Right renal pelvis (tissue), 4 donors: ENCODE data around the gene JMJD7. TPM values are rescaled to one million over a fixed set of nuclear protein-coding genes. Genes with fewer than 3 reads are reported as not detected.

Source experiments
- DNase-seq, 4 donors: peaks; one replicate each; pipeline ENCODE4 v3.0.0-alpha.2; 2013; ENCODE audit warnings: low read depth in 4 of 4, low spot score in 3 of 4, missing footprints in 1 of 4
- polyA plus RNA-seq, 4 donors: library from polyadenylated mRNA; unstranded; fragments of 120-200 nt; gene quantifications; one replicate each; pipeline ENCODE4 v1.2.1, GENCODE V29; 2013; ENCODE audit not compliant: insufficient read length in 4 of 4

The JMJD7 gene
- polyA plus RNA-seq, 4 donors: 9.1 to 14.2 (median 11.5) TPM

DNA sequence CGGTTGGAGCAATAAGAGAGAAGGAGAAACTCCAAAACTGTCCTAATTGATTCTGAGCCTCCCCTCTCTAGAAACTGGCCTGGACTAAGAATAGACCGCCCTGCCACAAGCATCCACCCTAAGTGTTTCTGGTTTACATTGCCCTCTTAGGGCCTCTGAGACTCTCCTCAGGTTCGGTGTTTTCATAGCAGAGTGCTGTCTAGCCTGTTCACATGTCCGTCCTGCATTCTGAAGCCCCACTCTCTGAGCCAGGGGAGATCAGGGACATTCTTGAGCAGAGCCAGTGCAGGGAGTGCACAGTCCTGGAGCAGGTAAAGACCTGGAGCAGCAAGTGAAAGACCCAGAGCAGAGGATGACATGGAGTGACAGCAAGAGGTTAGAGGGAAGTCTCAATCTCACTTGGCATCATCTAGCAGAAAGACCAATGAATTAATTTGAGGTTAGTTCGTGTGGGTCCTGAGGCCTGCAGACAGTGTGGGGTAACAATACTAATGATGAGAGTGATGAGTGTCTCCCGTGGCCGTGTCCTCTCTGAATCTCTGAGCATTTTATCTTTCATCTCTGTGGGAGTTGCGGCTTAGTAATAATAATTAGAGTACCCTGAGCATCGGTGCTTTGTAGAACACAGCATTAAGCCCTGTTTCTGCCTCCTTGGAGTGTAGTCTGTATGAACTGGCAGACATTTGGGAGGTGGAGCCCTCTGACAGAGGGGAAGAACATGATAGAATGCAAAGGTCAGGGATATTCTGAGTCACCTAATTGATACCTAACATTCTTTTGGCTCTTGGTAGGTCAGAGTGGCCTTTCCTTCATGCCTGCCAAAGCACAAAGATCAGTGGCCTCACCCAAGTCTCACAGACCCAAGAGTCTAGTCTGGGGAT is 29.0 kb upstream of the JMJD7 start:
- DNase-seq: no peak

DNA sequence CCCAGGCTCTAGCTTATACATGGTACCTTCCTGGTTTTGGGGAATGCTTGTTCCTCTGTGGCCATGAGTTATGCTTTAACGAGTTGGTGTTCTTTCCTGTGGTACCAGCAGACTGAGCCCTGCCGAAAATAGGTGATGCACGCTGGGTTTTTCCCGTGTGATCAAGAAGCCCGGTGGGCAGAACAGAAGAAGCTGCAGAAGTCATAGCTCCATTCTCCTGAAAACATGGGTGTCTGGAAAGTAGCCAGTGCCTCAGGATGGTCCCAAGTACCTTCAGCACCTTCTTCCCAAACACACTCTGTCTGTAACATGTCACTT is 28.4 kb upstream of the JMJD7 start:
- DNase-seq: no peak

DNA sequence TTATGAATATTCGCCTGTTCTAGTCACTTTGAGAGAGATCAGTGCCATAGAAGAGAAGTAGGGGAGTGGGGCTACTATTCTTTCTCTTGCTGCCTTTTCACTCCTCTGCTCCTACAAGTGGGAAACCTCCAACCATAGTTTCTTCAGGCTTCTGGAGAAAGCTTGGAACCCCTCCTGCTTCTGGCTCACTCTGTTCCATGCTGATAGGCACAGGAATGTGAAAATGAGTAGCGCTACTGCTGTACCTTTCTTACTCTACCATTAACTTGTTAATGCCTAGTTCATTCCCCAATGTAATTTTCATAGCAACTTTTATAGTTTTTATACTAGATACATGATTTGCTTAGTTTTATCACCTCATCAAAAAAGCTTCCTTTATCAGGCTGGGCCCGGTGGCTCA is 26.7 kb upstream of the JMJD7 start:
- no peak for DNase-seq

DNA sequence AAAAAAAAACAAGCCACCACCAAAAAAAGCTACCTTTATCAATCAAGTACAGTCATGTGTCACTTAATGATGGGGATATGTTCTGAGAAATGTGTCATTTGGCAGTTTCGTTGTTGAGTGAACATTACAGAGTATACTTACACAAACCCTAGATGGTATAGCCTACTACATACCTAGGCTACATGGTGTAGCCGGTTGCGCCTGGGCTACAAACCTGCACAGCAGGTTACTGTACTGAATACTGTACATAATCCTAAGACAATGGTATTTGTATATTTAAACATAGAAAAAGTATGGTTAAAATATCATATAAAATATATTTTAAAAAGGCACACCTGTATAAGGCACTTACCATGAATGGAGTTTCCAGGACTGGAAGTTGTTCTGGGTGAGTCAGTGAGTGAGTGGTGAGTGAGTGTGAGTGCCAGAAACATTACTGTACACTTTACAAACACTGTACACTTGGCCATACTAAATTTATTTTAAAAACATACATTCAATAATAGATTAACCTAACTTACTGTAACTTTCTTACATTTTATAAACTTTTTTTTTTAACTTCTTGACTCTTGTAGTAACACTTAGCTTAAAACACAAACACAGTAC is 25.9 kb upstream of the JMJD7 start:
- DNase-seq: no peak

DNA sequence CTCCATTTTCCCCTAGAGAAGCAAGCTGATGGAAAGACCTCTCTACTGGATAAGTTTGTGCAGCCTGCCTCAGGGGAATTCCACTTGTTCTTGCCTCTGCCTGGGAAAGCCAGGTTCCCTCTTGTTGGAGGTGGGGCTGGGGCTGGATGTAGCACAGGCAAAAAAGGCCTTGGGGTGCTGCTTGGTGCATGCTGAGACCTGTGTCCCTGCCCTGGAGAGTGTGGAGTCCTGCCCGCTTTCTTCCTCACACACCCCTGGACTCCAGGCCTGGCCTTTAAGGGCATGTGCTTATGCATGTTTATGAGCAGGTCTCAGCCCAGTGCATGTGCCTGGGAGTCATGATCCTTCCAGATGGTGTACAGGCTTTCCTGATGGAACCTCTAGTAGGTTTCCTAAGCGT is 23.5 kb upstream of the JMJD7 start:
- DNase-seq: no peak

DNA sequence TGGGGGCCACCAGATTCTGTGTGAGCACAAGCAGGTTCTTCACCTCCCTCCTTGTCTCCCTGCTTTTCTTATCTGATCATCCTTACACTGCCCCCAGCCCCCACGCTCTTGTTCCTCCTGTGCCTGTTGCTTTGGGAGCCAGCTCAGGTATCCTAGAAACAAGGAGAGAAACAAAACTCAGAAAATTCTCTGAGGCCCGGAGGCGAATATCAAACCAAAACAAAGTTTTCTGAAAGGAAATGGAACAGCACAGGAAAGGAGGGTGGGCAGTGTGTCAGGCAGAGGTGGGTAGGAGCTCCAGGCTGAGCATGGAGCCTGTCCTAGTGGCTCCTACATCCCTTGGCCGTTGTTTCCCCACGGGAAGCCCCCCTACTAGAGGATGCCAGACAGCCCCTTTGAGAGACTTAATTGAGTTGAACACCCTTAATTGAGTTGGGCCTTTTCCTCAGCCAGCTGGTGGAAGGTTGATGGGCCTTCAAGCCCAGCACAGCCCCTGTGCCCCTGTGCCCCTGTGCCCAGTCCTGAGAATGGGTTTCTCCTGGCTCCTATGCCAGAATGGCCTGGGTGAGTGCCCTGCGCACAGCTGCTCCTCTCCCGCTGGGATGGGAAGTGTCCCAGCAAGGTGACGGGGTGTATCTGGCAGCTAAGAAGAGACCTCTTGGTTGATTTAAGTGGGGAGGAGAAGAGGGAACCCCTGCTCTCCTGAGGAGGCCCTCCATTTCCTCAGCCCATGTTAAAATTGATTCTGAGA is 22.8 kb upstream of the JMJD7 start:
- DNase-seq: no peak

DNA sequence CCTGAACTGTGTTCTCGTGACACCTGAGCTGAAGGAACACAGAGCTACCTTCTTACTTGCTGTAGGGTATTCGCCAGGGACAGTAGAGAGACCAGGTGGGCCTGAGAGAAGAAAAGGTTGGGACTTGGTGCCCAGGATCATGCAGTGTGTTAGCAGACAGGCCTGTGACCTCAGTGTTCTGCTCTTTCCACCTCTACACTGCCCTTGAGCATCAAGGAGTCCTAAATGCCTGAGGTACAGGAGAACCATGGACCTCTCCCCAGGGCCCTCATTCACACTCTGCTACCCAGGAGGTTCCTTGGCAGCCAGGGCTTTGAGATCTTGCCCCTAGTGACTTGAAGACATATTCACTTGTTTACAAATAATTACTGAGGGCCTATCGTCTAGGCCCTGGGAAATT is 22.2 kb upstream of the JMJD7 start:
- DNase-seq: no peak

DNA sequence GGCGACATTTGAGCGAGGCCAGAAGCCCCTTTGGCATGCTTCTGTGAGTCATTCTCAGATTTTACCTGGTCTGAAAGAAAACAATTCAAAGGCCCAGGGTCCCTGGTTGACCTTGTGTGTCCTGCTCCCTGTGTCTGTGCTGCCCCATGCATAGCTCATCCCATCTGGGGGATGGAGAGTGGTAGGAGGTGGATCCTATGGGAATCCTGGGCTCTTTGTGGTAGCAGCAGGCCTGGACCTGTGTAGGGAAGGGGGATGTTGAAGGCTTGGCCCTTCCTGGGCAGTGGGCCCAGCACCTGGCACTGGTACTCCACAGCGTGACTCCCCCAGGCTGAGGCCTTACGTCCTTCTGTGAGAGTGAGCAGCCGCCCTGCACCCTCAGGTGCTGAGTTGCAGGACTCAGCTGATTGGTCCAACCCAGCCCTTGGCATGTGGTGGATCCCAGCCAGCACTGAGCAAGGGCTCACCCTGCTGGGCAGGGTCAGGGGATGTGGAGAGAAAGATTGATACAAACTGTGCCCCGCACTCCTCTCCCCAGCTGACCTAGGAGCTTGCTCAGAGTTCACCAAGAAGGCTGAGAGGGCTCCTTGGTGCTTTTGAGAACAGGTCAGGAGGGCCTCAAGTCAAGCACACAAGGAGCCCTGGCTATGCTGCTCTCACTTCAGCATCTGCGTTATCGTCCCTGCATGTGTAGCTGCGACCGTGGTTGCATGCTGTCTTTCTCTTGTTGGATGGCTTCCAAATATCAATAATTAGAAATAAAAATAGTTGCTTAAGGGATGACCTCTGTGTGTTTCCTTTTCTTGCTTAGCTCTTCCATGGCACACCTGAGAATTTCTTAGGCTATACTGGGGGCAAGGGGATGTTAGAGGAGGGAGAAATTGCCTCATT is 21.4 kb upstream of the JMJD7 start:
- DNase-seq: no peak

DNA sequence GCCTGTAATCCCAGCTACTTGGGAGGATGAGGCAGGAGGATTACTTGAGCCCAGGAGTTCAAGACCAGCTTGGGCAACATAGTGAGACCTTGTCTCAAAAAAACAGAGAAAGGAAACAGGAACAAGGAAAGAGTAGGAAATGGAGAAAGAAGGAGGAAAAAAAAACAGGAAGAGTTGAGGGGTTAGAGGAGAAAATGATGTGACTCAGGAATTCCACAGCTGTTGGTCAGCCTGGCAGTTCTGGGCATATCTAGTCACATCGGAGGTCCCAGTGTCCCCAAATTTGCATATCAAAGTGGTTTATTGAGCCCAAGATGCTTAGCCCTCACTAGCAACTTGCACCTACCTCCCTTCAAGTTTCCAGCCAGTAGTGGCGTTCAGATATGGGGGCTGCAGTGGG is 18.8 kb upstream of the JMJD7 start:
- no peak for DNase-seq

DNA sequence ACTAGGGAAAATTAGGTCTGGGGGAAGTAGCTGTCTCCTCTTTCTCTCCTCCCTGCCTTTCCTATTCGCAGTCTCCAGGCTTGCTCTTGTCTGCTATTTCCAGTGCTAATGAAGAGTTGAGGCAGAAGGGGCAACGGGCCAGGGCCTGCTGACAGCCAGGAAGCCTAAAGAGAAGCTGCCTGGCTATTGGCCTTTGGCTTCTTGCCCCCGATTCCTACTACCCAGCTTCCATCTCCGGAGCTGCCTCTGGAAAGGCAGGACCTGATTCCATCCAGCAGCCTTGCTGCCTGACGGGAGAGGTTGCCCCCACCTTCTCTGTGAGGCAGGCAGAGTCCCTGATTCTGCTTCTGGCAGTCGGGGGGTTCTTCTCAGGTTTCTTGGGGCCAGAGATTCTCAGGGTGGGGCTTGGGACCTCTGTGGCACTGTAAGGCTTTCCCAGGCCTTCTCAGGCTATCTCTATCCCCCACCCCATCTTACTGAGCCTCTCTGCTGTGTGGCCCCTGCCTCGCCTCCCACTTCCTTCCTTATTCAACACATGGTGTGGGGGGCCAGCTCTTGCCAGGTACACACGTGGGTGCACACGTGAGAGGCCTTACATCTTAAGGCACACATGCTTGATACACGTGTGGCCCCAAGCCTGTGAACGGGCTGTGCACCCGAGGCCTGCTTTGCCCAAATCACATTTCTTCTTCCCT is 18.2 kb upstream of the JMJD7 start:
- DNase-seq: no peak

DNA sequence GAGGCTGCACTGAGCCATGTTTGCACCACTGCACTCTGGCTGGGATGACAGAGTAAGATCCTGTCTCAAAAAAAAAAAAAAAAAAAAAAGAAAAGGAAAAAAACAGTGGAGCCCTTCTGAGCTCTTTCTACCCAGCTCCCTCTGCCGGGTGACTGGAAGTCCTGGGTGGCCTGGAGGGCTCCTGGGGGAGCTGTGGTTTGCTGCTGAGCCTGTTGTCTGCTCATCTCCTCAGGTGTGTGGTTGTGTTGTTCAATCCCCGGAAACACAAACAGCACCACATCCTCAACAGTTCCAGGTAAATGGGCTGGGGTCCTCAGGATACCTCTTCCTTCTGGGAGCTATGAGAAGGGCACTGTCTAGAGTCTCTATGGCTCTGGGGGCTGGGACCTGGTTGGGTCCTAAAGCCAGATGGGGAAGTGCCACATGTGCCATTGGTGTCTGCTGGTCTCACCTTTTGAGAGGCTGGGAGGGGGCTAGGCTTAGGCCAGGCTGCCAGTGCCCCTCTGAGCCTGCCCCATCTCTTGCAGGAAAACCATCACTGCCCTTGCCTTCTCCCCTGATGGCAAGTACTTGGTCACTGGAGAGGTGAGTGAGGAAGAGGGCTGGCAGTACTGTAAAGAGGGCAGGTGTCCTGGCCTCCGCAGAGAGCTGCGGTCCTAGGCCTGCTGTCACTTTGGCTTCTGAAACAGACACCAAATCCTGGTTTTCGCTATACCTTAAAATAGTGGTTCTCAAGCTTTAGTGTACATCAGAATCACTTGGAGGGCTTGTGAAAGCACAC is 17.1 kb upstream of the JMJD7 start:
- no peak for DNase-seq

DNA sequence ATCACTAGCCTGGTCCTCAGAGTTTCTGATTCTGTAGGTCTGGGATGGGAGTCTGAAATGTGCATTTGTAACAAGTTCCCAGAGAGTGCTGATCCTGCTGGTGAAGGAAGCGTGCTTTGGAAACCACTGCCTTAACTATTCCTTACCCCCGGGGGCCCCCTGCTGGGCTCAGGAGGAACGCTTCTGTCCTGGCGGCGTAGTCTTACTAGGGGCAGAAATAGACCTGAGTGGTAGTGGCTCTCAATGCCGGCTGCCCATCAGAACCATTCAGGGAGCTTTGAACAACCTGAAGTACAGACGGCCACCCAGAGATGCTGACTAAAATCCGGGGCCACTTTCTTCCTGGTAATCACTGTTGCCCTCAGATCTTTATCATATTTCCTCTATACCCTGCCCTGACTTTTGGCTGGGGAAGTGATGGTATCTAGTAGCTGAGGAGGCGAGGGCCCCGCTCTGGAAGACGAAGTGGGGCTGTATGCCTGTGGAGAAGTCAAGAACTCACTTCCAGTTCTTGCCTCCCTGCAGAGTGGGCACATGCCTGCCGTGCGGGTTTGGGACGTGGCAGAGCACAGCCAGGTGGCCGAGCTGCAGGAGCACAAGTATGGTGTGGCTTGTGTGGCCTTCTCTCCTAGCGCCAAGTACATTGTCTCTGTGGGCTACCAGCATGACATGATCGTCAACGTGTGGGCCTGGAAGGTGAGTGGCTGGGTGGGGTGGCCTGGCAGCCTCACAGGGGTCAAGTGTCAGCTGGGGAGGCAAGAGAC is 16.3 kb upstream of the JMJD7 start:
- DNase-seq: peak; percentile 57 to 69 (median 62)

DNA sequence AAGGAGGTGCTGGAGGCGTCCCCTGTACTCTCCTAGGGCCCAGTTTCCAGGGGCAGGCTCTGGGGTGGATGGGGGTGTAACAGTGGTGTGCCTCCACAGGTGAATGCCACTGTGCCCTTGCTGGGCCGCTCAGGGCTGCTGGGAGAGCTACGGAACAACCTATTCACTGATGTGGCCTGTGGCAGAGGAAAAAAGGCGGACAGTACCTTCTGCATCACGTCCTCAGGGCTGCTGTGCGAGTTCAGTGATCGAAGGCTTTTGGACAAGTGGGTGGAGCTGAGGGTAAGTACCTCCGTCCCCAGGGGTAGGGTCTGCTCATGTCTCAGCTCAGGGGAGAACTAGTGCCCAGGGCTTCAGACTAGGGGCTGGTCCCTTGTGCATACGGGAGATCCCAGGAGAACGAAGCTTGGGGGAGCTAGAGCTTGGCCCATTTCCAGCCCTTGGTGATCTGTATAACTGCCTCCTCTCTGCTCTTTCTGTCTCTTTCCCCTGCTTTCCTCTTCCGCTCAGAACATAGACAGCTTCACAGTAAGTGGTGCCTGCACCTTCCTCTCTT is 15.0 kb upstream of the JMJD7 start:
- DNase-seq: no peak

DNA sequence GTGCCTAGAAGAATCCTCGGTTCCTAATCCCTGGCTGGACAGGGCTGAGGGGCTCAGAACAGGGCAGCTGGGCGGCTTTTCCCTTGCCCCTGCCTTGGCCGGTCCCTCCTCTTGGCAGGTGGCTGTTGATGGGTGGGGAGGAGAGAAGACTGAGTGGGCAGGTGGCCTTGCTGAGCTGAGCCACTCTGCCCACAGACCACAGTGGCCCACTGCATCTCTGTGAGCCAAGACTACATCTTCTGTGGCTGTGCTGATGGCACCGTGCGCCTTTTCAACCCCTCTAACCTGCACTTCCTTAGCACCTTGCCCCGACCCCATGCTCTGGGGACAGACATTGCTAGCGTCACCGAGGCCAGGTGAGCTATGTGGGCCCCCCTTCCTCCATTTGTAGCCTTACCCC is 14.5 kb upstream of the JMJD7 start:
- DNase-seq: no peak

DNA sequence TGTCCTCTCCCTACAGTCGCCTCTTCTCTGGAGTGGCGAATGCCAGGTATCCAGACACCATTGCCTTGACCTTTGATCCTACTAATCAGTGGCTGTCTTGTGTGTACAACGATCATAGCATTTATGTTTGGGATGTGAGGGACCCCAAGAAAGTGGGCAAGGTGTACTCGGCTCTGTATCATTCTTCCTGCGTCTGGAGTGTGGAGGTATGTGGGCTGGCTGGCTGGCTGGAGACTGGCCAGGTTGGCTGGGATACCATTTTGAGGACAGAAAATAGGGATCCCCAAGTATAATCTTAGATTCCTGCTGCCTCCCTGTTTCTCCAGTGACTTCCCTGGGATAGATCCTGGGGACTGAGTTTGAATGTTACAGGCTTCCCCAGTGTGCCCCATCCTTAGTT is 13.4 kb upstream of the JMJD7 start:
- DNase-seq: no peak

DNA sequence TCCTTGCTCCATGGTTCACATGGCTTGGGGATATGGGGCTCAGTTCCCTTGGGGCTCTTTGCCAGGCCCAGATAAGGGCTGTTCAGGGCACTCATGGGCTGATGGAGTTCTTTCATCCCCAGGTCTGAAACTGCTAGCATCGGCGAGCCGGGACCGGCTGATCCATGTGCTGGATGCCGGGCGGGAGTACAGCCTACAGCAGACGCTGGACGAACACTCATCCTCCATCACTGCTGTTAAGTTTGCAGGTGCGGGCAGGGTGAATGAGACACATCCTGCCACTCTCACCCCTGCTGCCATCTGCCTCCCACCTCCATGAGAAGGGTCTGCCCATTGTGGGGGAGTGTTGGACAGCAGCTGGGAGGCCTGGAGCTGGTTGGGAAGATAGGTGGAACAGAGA is 11.1 kb upstream of the JMJD7 start:
- DNase-seq: no peak

DNA sequence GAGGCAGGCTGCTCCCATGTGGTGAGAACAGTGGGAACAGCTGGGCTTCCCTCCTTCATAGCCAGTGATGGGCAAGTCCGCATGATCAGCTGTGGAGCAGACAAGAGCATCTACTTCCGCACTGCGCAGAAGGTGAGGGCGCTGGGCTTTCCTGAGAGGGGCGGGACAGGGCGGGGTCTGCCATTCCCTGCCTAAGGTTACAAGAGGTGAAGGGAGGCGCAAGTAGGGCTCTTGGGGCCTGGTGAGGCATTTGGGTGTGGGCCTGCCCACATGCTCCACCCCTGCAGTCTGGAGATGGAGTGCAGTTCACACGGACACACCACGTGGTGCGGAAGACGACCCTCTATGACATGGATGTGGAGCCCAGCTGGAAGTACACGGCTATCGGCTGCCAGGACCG is 10.6 kb upstream of the JMJD7 start:
- DNase-seq: no peak

DNA sequence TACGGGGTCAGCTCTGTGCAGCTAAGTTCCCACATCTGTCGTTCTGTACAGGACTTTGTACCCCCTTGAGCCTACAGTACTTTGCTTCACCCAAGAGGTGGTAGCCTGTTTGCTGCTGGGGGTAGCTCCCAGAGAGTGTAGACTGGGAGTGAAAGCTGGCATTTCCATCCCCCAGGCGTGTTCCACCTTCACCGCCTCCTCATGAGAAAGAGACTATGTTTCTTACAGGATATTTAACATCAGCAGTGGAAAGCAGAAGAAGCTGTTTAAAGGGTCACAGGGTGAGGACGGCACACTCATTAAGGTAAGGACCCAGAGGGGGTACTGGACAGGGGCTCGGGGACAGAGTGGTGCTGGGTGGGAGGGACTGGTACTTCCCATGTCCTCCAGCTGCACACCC is 10.1 kb upstream of the JMJD7 start:
- DNase-seq: no peak
